Stimulated activated naive CD4-positive, alpha-beta T cell (primary cell): ENCODE measurements around the gene COMTD1.
"Not testable (repeated sequence)": the region's sequence is repeated elsewhere in the genome, so short reads cannot be mapped to it uniquely, and the experiment has no call there.

Source experiments
- DNase-seq, 6 experiments: peaks; one replicate each; lab custom pipeline; 2025; lab: John Stamatoyannopoulos, UW

Gene COMTD1

GRCh38 chr10:75195035-75195763 lies 40.6 kb downstream of the COMTD1 start:
- no peak for DNase-seq

- not testable (repeated sequence) for DNase-seq
Observed at GRCh38 chr10:75194625-75195024, 41.1 kb downstream of the COMTD1 start.

- no peak for DNase-seq
Observed at GRCh38 chr10:75191821-75192568, 43.8 kb downstream of the COMTD1 start.

GRCh38 chr10:75189266-75190096 lies 46.3 kb downstream of the COMTD1 start:
- no peak for DNase-seq

- not testable (repeated sequence) for DNase-seq
Observed at GRCh38 chr10:75188522-75188921, 47.2 kb downstream of the COMTD1 start.

GRCh38 chr10:75187961-75188426 lies 47.8 kb downstream of the COMTD1 start:
- DNase-seq = peak; percentile 31 to 81 (median 66)

GRCh38 chr10:75186310-75186709 lies 49.4 kb downstream of the COMTD1 start:
- no peak for DNase-seq
